GM23248 (cell line): ENCODE measurements around the gene RASGRF1. TPM values are rescaled to one million over a fixed set of nuclear protein-coding genes. Genes with fewer than 3 reads are reported as not detected.

ENCODE experiments used
- DNase-seq: peaks from one replicate; pipeline ENCODE4 v3.0.0-alpha.2; 2015
- H2AFZ ChIP-seq: fragments of 200-600 bp; sonication (generic); 2 replicates; pipeline ENCODE4 v1.6.1; 2016; ENCODE audit warnings: antibody characterized with exemption
- H3F3A ChIP-seq: fragments of 200-600 bp; sonication (generic); 2 replicates; pipeline ENCODE4 v1.6.1; 2016; ENCODE audit warnings: mild to moderate bottlenecking, antibody characterized with exemption, mixed run types; ENCODE audit not compliant: insufficient read depth
- H3K27ac ChIP-seq: fragments of 200-600 bp; sonication (generic); 2 replicates; pipeline ENCODE4 v1.5.1; 2016; ENCODE audit warnings: mild to moderate bottlenecking
- H3K27me3 ChIP-seq: fragments of 200-600 bp; sonication (generic); replicated peaks from 2 replicates; pipeline ENCODE4 v1.6.1; 2016; ENCODE audit warnings: mild to moderate bottlenecking; ENCODE audit not compliant: insufficient read depth
- H3K36me3 ChIP-seq: fragments of 200-600 bp; sonication (generic); 2 replicates; pipeline ENCODE4 v1.6.1; 2016; ENCODE audit warnings: low read depth, mild to moderate bottlenecking
- H3K4me1 ChIP-seq: fragments of 200-600 bp; sonication (generic); 2 replicates; pipeline ENCODE4 v1.6.1; 2016; ENCODE audit warnings: mild to moderate bottlenecking; ENCODE audit not compliant: insufficient read depth
- H3K4me2 ChIP-seq: fragments of 200-600 bp; sonication (generic); one replicate; pipeline ENCODE4 v1.6.1; 2016; ENCODE audit warnings: mild to moderate bottlenecking; ENCODE audit not compliant: unreplicated experiment
- H3K4me3 ChIP-seq: fragments of 200-600 bp; sonication (generic); 2 replicates; pipeline ENCODE4 v1.5.1; 2016; ENCODE audit warnings: mild to moderate bottlenecking
- H3K79me2 ChIP-seq: fragments of 200-600 bp; sonication (generic); 2 replicates; pipeline ENCODE4 v1.6.1; 2016; ENCODE audit warnings: mild to moderate bottlenecking; ENCODE audit not compliant: insufficient read depth
- H3K9ac ChIP-seq: fragments of 200-600 bp; sonication (generic); 2 replicates; pipeline ENCODE4 v1.6.1; 2016; ENCODE audit warnings: mild to moderate bottlenecking
- H3K9me2 ChIP-seq: fragments of 200-600 bp; sonication (generic); 2 replicates; pipeline ENCODE4 v1.6.1; 2016; ENCODE audit warnings: mixed run types, mild to moderate bottlenecking, moderate library complexity; ENCODE audit not compliant: insufficient read depth
- H3K9me3 ChIP-seq: fragments of 200-600 bp; sonication (generic); one replicate; pipeline ENCODE4 v1.6.1; 2017; ENCODE audit warnings: low read depth
- H4K20me1 ChIP-seq: fragments of 200-600 bp; sonication (generic); 2 replicates; pipeline ENCODE4 v1.6.0; 2016; ENCODE audit not compliant: insufficient read depth
- EZH2 ChIP-seq: fragments of 200-600 bp; sonication (generic); IDR thresholded peaks from 2 replicates; pipeline ENCODE4 v1.6.1; 2018; ENCODE audit warnings: antibody characterized with exemption, mild to moderate bottlenecking; ENCODE audit not compliant: insufficient read depth, poor library complexity, severe bottlenecking
- EZH2phosphoT487 ChIP-seq: fragments of 200-600 bp; sonication (generic); IDR thresholded peaks from 2 replicates; pipeline ENCODE4 v1.6.1; 2018; ENCODE audit warnings: antibody characterized with exemption, moderate library complexity, mild to moderate bottlenecking, low read depth; ENCODE audit not compliant: insufficient read depth
- WGBS, 2 experiments: methylation state at CpG; one replicate each; pipeline ENCODE4 v1.1.6; 2015 to 2017; ENCODE audit warnings: low lambda C conversion rate in 2 of 2, low coverage in 1 of 2; ENCODE audit errors: missing lambda C conversion rate in 2 of 2; 5-methylcytosine and 5-hydroxymethylcytosine counted together
- in situ Hi-C: fragments of 300-500 bp; cut with MboI; formaldehyde crosslinking; loops from 2 replicates; pipeline ENCODE4 v1.15.0; 2020
- polyA plus RNA-seq: library from polyadenylated mRNA; unstranded; fragments of >200 nt; fragmentation: Nextera tagmentation; extraction: Ambion mirVana; gene quantifications from 2 replicates; pipeline ENCODE4 v1.2.1, GENCODE V29; 2016
- total RNA-seq: library from RNA; depleted of rRNA; stranded (reverse); fragments of >200 nt; shearing (Covaris generic); gene quantifications from 2 replicates; pipeline ENCODE4 v1.2.3, GENCODE V29; 2014

The RASGRF1 gene
- total and polyA plus RNA-seq, 2 experiments from 2014 or later: not detected

GRCh38 chr15:79124388-79124787, 33.8 kb upstream of the RASGRF1 start:
- Histone ChIP-seq H3K36me3 (no peaks in the 10 kb centered on the region), H3F3A (no peaks in the 10 kb centered on the region), H3K9ac (no peak overlapping the region), H3K4me3 (no peak overlapping the region), H3K27ac (no peak overlapping the region), H3K4me1 (no peaks in the 10 kb centered on the region), H3K9me2 (no peaks in the 10 kb centered on the region), H3K9me3 (no peaks in the 10 kb centered on the region), H3K4me2 (no peak overlapping the region), H3K79me2 (no peaks in the 10 kb centered on the region), H3K27me3 (0 out of 2 replicates have a peak, but pooled peaks cover 7% of the 10 kb centered on the region), H4K20me1 (no peaks in the 10 kb centered on the region), H2AFZ (no peak overlapping the region)
- in situ Hi-C loops: no loop called here
- 8 to 20% methylated on average over 3 of the region's 3 CpGs for WGBS, 2 experiments
- no peak for TF ChIP-seq EZH2phosphoT487
- no peak for TF ChIP-seq EZH2
- no peak for DNase-seq

- H3K79me2 ChIP-seq: no peaks in the 10 kb centered on the region
- TF ChIP-seq EZH2 (no peak), EZH2phosphoT487 (no peak)
- no peaks in the 10 kb centered on the region for H3F3A ChIP-seq
- WGBS, 2 experiments: 51 to 56% methylated on average over 12 of the region's 12 CpGs
- H2AFZ ChIP-seq: no peak overlapping the region
- no peak overlapping the region for H3K4me2 ChIP-seq
- H3K36me3 ChIP-seq: no peaks in the 10 kb centered on the region
- DNase-seq: no peak
- H3K9me3 ChIP-seq: no peaks in the 10 kb centered on the region
- 0 out of 2 replicates have a peak, but pooled peaks cover 7% of the 10 kb centered on the region for H3K27me3 ChIP-seq
- H3K9me2 ChIP-seq: no peaks in the 10 kb centered on the region
- no peaks in the 10 kb centered on the region for H4K20me1 ChIP-seq
- H3K9ac ChIP-seq: no peak overlapping the region
- H3K27ac ChIP-seq: no peak overlapping the region
- in situ Hi-C loops: no loop called here
- H3K4me1 ChIP-seq: no peaks in the 10 kb centered on the region
- no peak overlapping the region for H3K4me3 ChIP-seq
Measured at GRCh38 chr15:79122991-79123390, 32.4 kb upstream of the RASGRF1 start.

GRCh38 chr15:79122391-79122790, 31.8 kb upstream of the RASGRF1 start:
- Histone ChIP-seq H2AFZ (no peak overlapping the region), H3K9ac (no peak overlapping the region), H3K4me1 (no peaks in the 10 kb centered on the region), H3K9me2 (no peaks in the 10 kb centered on the region), H3F3A (no peaks in the 10 kb centered on the region), H4K20me1 (no peaks in the 10 kb centered on the region), H3K27me3 (0 out of 2 replicates have a peak, but pooled peaks cover 7% of the 10 kb centered on the region), H3K4me3 (no peak overlapping the region), H3K27ac (no peak overlapping the region), H3K79me2 (no peaks in the 10 kb centered on the region), H3K36me3 (no peaks in the 10 kb centered on the region), H3K9me3 (no peaks in the 10 kb centered on the region), H3K4me2 (no peak overlapping the region)
- 39 to 40% methylated on average over 5 of the region's 5 CpGs for WGBS, 2 experiments
- TF ChIP-seq EZH2: no peak
- DNase-seq: no peak
- in situ Hi-C loops: no loop called here

GRCh38 chr15:79121571-79121970, 31.0 kb upstream of the RASGRF1 start:
- Histone ChIP-seq H3K9me3 (no peaks in the 10 kb centered on the region), H3K36me3 (no peaks in the 10 kb centered on the region), H3K9ac (no peak overlapping the region), H3K4me2 (no peak overlapping the region), H3K27me3 (0 out of 2 replicates have a peak, but pooled peaks cover 3% of the 10 kb centered on the region), H4K20me1 (no peaks in the 10 kb centered on the region), H2AFZ (no peak overlapping the region), H3K4me3 (no peak overlapping the region), H3K27ac (no peak overlapping the region), H3K79me2 (no peaks in the 10 kb centered on the region), H3K4me1 (no peaks in the 10 kb centered on the region), H3F3A (no peaks in the 10 kb centered on the region), H3K9me2 (no peaks in the 10 kb centered on the region)
- 40 to 44% methylated on average over 7 of the region's 7 CpGs for WGBS, 2 experiments
- TF ChIP-seq EZH2: no peak
- no peak for TF ChIP-seq EZH2phosphoT487
- in situ Hi-C loops: no loop called here
- DNase-seq: no peak
